GM06990 (cell line): ENCODE measurements around the gene MYRFL.

Experiments used
- DNase-seq: peaks from one replicate; pipeline ENCODE4 v3.0.0-alpha.2; 2011; ENCODE audit not compliant: insufficient read length; ENCODE audit errors: extremely low read depth
- H3K27me3 ChIP-seq: replicated peaks from 2 replicates; pipeline ENCODE4 v1.6.0; 2011; ENCODE audit warnings: low read length; ENCODE audit not compliant: control insufficient read depth, insufficient read depth
- H3K36me3 ChIP-seq: 2 replicates; pipeline ENCODE4 v1.5.1; 2011; ENCODE audit warnings: low read length; ENCODE audit not compliant: control insufficient read depth, insufficient read depth
- H3K4me3 ChIP-seq: replicated peaks from 2 replicates; pipeline ENCODE4 v1.5.1; 2011; ENCODE audit warnings: low read depth, mild to moderate bottlenecking, control low read depth, low read length
- CTCF ChIP-seq: IDR thresholded peaks from 2 replicates; pipeline ENCODE4 v1.5.1; 2011; ENCODE audit warnings: low read length, control low read depth, mild to moderate bottlenecking, inconsistent platforms; ENCODE audit not compliant: insufficient read depth, poor library complexity, severe bottlenecking

MYRFL gene

GRCh38 chr12:69824028-69824427, 999 bp upstream of the MYRFL start:
- Histone ChIP-seq H3K4me3 (no peak overlapping the region), H3K36me3 (no peaks in the 10 kb centered on the region), H3K27me3 (no peaks in the 10 kb centered on the region)
- TF ChIP-seq CTCF: no peak
- DNase-seq: no peak

GRCh38 chr12:69828897-69829296, 3.9 kb downstream of the MYRFL start:
- H3K4me3 ChIP-seq: no peak overlapping the region

GRCh38 chr12:69833696-69834095, 8.7 kb downstream of the MYRFL start:
- TF ChIP-seq CTCF: no peak
- H3K4me3 ChIP-seq: no peak overlapping the region
- H3K27me3 ChIP-seq: no peaks in the 10 kb centered on the region
- DNase-seq: no peak
- no peaks in the 10 kb centered on the region for H3K36me3 ChIP-seq

More at GRCh38 chr12:69828897-69829296, 3.9 kb downstream of the MYRFL start:
- H3K27me3 ChIP-seq: no peaks in the 10 kb centered on the region
- TF ChIP-seq CTCF: no peak
- H3K36me3 ChIP-seq: no peaks in the 10 kb centered on the region
- no peak for DNase-seq

GRCh38 chr12:69834147-69834546, 9.1 kb downstream of the MYRFL start:
- DNase-seq: no peak
- TF ChIP-seq CTCF: no peak
- no peaks in the 10 kb centered on the region for H3K36me3 ChIP-seq
- H3K4me3 ChIP-seq: no peak overlapping the region
- no peaks in the 10 kb centered on the region for H3K27me3 ChIP-seq

- Histone ChIP-seq H3K4me3 (no peak overlapping the region), H3K36me3 (no peaks in the 10 kb centered on the region), H3K27me3 (no peaks in the 10 kb centered on the region)
- DNase-seq: no peak
- TF ChIP-seq CTCF: no peak
Measured at GRCh38 chr12:69834576-69834975, 9.5 kb downstream of the MYRFL start.

- H3K4me3 ChIP-seq: no peak overlapping the region
- TF ChIP-seq CTCF: no peak
- no peaks in the 10 kb centered on the region for H3K36me3 ChIP-seq
- no peak for DNase-seq
- H3K27me3 ChIP-seq: no peaks in the 10 kb centered on the region
Measured at GRCh38 chr12:69835081-69835480, 10.1 kb downstream of the MYRFL start.
